ENCODE data around the gene ABL1. TPM values are rescaled to one million over a fixed set of nuclear protein-coding genes. Genes with fewer than 3 reads are reported as not detected.

Gene ABL1
- polyA plus RNA-seq, 1 of the 3 experiments (the other 2 are of a cell fraction), result 24.6 TPM

- no peak for TF ChIP-seq USF1 (IDR thresholded peaks at IDR 0.05; ENCODE audit: borderline replicate concordance, low read depth)
- no peak for TF ChIP-seq PBX3 (IDR thresholded peaks at IDR 0.05)
- TF ChIP-seq MXI1 (IDR thresholded peaks at IDR 0.05; ENCODE audit: low read depth, low read length), result no peak
- no peak for TF ChIP-seq TCF12 (IDR thresholded peaks at IDR 0.05)
- no peak for TF ChIP-seq GABPA (IDR thresholded peaks at IDR 0.05; ENCODE audit: low read depth)
- TF ChIP-seq RFX5 (IDR thresholded peaks at IDR 0.05; ENCODE audit: low read length), result no peak
- TF ChIP-seq GATA2 (CRISPR knock-in tag; IDR thresholded peaks at IDR 0.05), result no peak
- TF ChIP-seq FOXM1 (IDR thresholded peaks at IDR 0.05; ENCODE audit: low read depth), result no peak
Observed at GRCh38 chr9:130932255-130933079, 97.4 kb downstream of the ABL1 start (continued).

- H3K9me3 ChIP-seq, result no peaks in the 10 kb centered on the region
- H3K9ac ChIP-seq, result no peak overlapping the region
- ChIA-PET CTCF (interaction anchor here (0.5 to 4.4 kb wide), 12 partner anchors 9 to 232 kb away, joined by 3 to 21 read pairs (median 3); no protein-coding TSS in a partner anchor), POLR2A (no interaction called here)
- H3K4me2 ChIP-seq, result peak overlapping the region; percentile 66
- no peak overlapping the region for H3K27ac ChIP-seq (ENCODE audit: low read depth in 2 of 2, low read length in 1 of 2)
- no peak overlapping the region for H2AFZ ChIP-seq (ENCODE audit: low read depth)
- H3K4me1 ChIP-seq (ENCODE audit: control insufficient read depth in 1 of 2, insufficient read depth in 2 of 2, low read depth in 1 of 2, low read length in 1 of 2), result peaks cover 6 to 14% of the 10 kb centered on the region in 2 experiments; a peak in 3 of 4 replicates
- no peaks in the 10 kb centered on the region for H4K20me1 ChIP-seq (ENCODE audit: insufficient read depth)
- H3K36me3 ChIP-seq (replicated peaks in 1 of 2; ENCODE audit: control insufficient read depth in 1 of 2, insufficient read depth in 2 of 2, low read length in 1 of 2), result no peaks in the 10 kb centered on the region
- no peaks in the 10 kb centered on the region for H3K79me2 ChIP-seq (ENCODE audit: insufficient read depth)
- no peaks in the 10 kb centered on the region for H3K27me3 ChIP-seq (ENCODE audit: insufficient read depth)
- no peak for DNase-seq
- H3K4me3 ChIP-seq (ENCODE audit: low read depth in 2 of 2, low read length in 1 of 2), result no peak overlapping the region
- no peaks in the 10 kb centered on the region for H3K9me2 ChIP-seq
- 21% methylated on average over 23 of the region's 26 CpGs for WGBS (ENCODE audit: low lambda C conversion rate)
- peaks cover 25% of the 10 kb centered on the region for H3F3A ChIP-seq (replicated peaks; ENCODE audit: insufficient read depth)
- TF ChIP-seq PBX3 (IDR thresholded peaks at IDR 0.05) (0 out of 2 replicates have a peak, but pooled peaks have one; percentile 9), NFIC (IDR thresholded peaks at IDR 0.05; ENCODE audit: borderline replicate concordance) (peak; percentile 35; the same call in 1 of the 2 replicates), TCF12 (IDR thresholded peaks at IDR 0.05) (0 out of 2 replicates have a peak, but pooled peaks have one; percentile 3), MEF2A (IDR thresholded peaks at IDR 0.05; ENCODE audit: borderline replicate concordance, low read depth) (no peak), FOSL2 (IDR thresholded peaks at IDR 0.05; ENCODE audit: borderline replicate concordance, low read depth) (peak; percentile 79)
Observed at GRCh38 chr9:130933114-130934046, 98.3 kb downstream of the ABL1 start.

All from SK-N-SH (cell line).